DND-41 (cell line): ENCODE results near the gene STC2.

Experiments
- EZH2 ChIP-seq: IDR thresholded peaks from 3 replicates; pipeline ENCODE4 v1.6.1; 2012; ENCODE audit warnings: borderline replicate concordance, low read depth, mild to moderate bottlenecking, moderate library complexity, low read length, inconsistent platforms; ENCODE audit not compliant: severe bottlenecking
- TF ChIP-seq, protein P1 (sequence below): IDR thresholded peaks from 2 replicates; pipeline ENCODE4 v1.5.1; 2012; ENCODE audit warnings: borderline replicate concordance, low read length, moderate library complexity, mild to moderate bottlenecking; ENCODE audit not compliant: poor library complexity, severe bottlenecking; ENCODE audit errors: extremely low read depth

DNA sequence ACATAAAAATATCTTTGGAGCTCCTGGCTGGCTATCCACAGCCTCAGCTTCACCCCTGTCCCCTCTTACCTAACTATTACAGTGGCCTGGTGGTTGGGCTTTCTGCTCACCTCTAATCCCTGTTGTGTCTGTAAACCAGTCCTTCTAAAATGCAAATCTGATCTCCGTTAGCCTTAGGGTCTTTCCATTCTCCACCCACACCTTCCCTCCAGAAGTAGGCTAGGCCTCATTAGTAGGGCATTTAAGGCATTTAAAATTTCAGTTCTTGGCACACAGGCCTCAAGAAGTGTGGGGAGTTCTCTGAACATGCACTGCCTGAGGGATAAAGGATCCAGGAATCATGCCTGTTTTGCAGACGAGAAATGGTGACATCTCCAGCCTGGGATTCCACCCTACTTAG is 26.4 kb upstream of the STC2 start:
- TF ChIP-seq, protein P1, sequence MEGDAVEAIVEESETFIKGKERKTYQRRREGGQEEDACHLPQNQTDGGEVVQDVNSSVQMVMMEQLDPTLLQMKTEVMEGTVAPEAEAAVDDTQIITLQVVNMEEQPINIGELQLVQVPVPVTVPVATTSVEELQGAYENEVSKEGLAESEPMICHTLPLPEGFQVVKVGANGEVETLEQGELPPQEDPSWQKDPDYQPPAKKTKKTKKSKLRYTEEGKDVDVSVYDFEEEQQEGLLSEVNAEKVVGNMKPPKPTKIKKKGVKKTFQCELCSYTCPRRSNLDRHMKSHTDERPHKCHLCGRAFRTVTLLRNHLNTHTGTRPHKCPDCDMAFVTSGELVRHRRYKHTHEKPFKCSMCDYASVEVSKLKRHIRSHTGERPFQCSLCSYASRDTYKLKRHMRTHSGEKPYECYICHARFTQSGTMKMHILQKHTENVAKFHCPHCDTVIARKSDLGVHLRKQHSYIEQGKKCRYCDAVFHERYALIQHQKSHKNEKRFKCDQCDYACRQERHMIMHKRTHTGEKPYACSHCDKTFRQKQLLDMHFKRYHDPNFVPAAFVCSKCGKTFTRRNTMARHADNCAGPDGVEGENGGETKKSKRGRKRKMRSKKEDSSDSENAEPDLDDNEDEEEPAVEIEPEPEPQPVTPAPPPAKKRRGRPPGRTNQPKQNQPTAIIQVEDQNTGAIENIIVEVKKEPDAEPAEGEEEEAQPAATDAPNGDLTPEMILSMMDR, result no peak
- TF ChIP-seq EZH2, result no peak
